T-cell (primary cell): Measurements from ENCODE around the gene NTM. TPM values are rescaled to one million over a fixed set of nuclear protein-coding genes. Genes with fewer than 3 reads are reported as not detected.

Experiments
- ATAC-seq, 4 experiments: fragments of 200-7000 bp in 3 of 4; fragments of 150-1000 bp in 1 of 4; cut with Tn5 transposase; replicated peaks in 1 of 4; 1 replicate in 3 of 4; 2 replicates in 1 of 4; pipeline ENCODE4 v1.10.0; 2021; ENCODE audit warnings: moderate library complexity in 3 of 4, mild to moderate bottlenecking in 2 of 4, moderate number of reproducible peaks in 1 of 4
- CTCF ChIA-PET, 2 donors: fragments of 300-600 bp; sonication (Branson Sonifier 250); formaldehyde crosslinking; loops; one replicate each; lab custom pipeline; 2022; ENCODE audit warnings: antibody characterized with exemption in 2 of 2; lab: Charles Lee
- POLR2A ChIA-PET, 2 donors: fragments of 300-600 bp; sonication (Branson Sonifier 250); formaldehyde crosslinking; loops; one replicate each; lab custom pipeline; 2022; ENCODE audit warnings: antibody characterized with exemption in 2 of 2; lab: Charles Lee
- DNase-seq, 35 experiments: peaks; one replicate each; pipeline versions ENCODE4 v3.0.0 to v3.0.0-alpha.2; 2013 to 2023
- H3K27ac ChIP-seq: one replicate; pipeline ENCODE4 v1.5.1; 2013; ENCODE audit warnings: low read length
- H3K27me3 ChIP-seq, 2 experiments: replicated peaks in 1 of 2; 1 replicate in 1 of 2; 2 replicates in 1 of 2; pipeline versions ENCODE4 v1.6.1 to v1.7.0; 2013; ENCODE audit warnings: low read length in 1 of 2, mixed read lengths in 1 of 2; ENCODE audit not compliant: control insufficient read depth in 2 of 2, insufficient read depth in 2 of 2; ENCODE audit errors: extremely low read depth in 1 of 2
- H3K36me3 ChIP-seq, 2 donors: 1 replicate in 1 of 2; 2 replicates in 1 of 2; pipeline versions ENCODE4 v1.6.1 to v1.7.0; 2013; ENCODE audit warnings: low read length in 1 of 2; ENCODE audit not compliant: control insufficient read depth in 2 of 2, insufficient read depth in 1 of 2; ENCODE audit errors: extremely low read depth in 1 of 2
- H3K4me1 ChIP-seq, 2 experiments: 1 replicate in 1 of 2; 2 replicates in 1 of 2; pipeline versions ENCODE4 v1.6.1 to v1.7.0; 2013; ENCODE audit warnings: low read length in 2 of 2, mixed read lengths in 1 of 2; ENCODE audit not compliant: insufficient read depth in 2 of 2, control insufficient read depth in 1 of 2; ENCODE audit errors: extremely low read depth in 1 of 2
- H3K4me3 ChIP-seq, 2 donors: 1 replicate in 1 of 2; 2 replicates in 1 of 2; pipeline versions ENCODE4 v1.5.1 to v1.7.0; 2013; ENCODE audit warnings: mild to moderate bottlenecking in 2 of 2, low read length in 1 of 2, moderate library complexity in 1 of 2; ENCODE audit not compliant: control insufficient read depth in 1 of 2; ENCODE audit errors: extremely low read depth in 1 of 2
- H3K9me3 ChIP-seq: 2 replicates; pipeline ENCODE4 v1.7.0; 2013
- H3K27ac Mint-ChIP-seq, 2 donors: one replicate each; pipeline ENCODE4 v1.8.0; 2020 to 2021; ENCODE audit warnings: mild to moderate bottlenecking in 2 of 2, mixed read lengths in 2 of 2
- H3K27me3 Mint-ChIP-seq, 2 donors: one replicate each; pipeline ENCODE4 v1.8.0; 2021 to 2022; ENCODE audit warnings: mixed read lengths in 2 of 2
- H3K36me3 Mint-ChIP-seq: one replicate; pipeline ENCODE4 v1.8.0; 2021; ENCODE audit warnings: mixed read lengths
- H3K4me1 Mint-ChIP-seq, 3 donors: one replicate each; pipeline ENCODE4 v1.8.0; 2020 to 2022; ENCODE audit warnings: mixed read lengths in 3 of 3, mild to moderate bottlenecking in 1 of 3
- H3K4me3 Mint-ChIP-seq, 3 donors: one replicate each; pipeline ENCODE4 v1.8.0; 2020 to 2022; ENCODE audit warnings: mild to moderate bottlenecking in 3 of 3, mixed read lengths in 3 of 3, moderate library complexity in 3 of 3
- H3K9me3 Mint-ChIP-seq, 3 donors: one replicate each; pipeline ENCODE4 v1.8.0; 2020 to 2022; ENCODE audit warnings: mixed read lengths in 3 of 3
- WGBS: methylation state at CpG from one replicate; pipeline ENCODE4 v1.1.5; 2013; ENCODE audit warnings: missing lambda C conversion rate; ENCODE audit not compliant: insufficient coverage; 5-methylcytosine and 5-hydroxymethylcytosine counted together
- total RNA-seq, 35 experiments: library from RNA in 6 of 35; stranded (reverse) in 6 of 35; fragments of 120-200 nt in 1 of 35; gene quantifications; one replicate each; pipeline versions ENCODE4 v1.2.1 to v1.2.4 and lab custom pipeline; 2013 to 2026

NTM gene
- total RNA-seq, 5 donors from 2014 or later (not counting 1 experiment from before 2014, with no cell fraction given) = not detected

- Histone ChIP-seq H3K4me3 (no peak overlapping the region), H3K9me3 (no peaks in the 10 kb centered on the region), H3K27me3 (peaks cover 8 to 23% of the 10 kb centered on the region in 2 experiments), H3K4me1 (no peaks in the 10 kb centered on the region), H3K36me3 (no peaks in the 10 kb centered on the region), H3K27ac (no peak overlapping the region)
- H3K36me3 Mint-ChIP-seq = no peaks in the 10 kb centered on the region
- no peak overlapping the region for H3K27ac Mint-ChIP-seq
- peaks cover 0 to 18% (median 0%) of the 10 kb centered on the region in 3 donors for H3K9me3 Mint-ChIP-seq
- WGBS = 63% methylated on average over 5 of the region's 7 CpGs
- ATAC-seq (no peak), DNase-seq (no peak)
- no peak overlapping the region for H3K4me3 Mint-ChIP-seq
- ChIA-PET CTCF (no interaction called here), POLR2A (no interaction called here)
- peaks cover 0 to 2% (median 0%) of the 10 kb centered on the region in 3 donors for H3K4me1 Mint-ChIP-seq
- peaks cover 40 to 42% of the 10 kb centered on the region in 2 donors for H3K27me3 Mint-ChIP-seq
These were observed 541.7 kb downstream of the NTM start for GRCh38 chr11:131912134-131912533.

- H3K9me3 Mint-ChIP-seq = peaks cover 0 to 15% (median 0%) of the 10 kb centered on the region in 3 donors
- Histone ChIP-seq H3K9me3 (no peaks in the 10 kb centered on the region), H3K27me3 (peaks cover 8 to 20% of the 10 kb centered on the region in 2 experiments), H3K4me1 (no peaks in the 10 kb centered on the region), H3K27ac (no peak overlapping the region), H3K36me3 (no peaks in the 10 kb centered on the region), H3K4me3 (no peak overlapping the region)
- H3K4me3 Mint-ChIP-seq = no peak overlapping the region
- POLR2A ChIA-PET = no interaction called here
- CTCF ChIA-PET = no interaction called here
- ATAC-seq = no peak
- H3K36me3 Mint-ChIP-seq = no peaks in the 10 kb centered on the region
- peaks cover 33 to 39% of the 10 kb centered on the region in 2 donors for H3K27me3 Mint-ChIP-seq
- H3K4me1 Mint-ChIP-seq = peaks cover 0 to 2% (median 0%) of the 10 kb centered on the region in 3 donors
- H3K27ac Mint-ChIP-seq = no peak overlapping the region
- no CpG with 5 or more reads among the region's 4 CpGs for WGBS
- DNase-seq = no peak
These were observed 542.9 kb downstream of the NTM start for GRCh38 chr11:131913267-131913666.

GRCh38 chr11:131914361-131914774 is 544.0 kb downstream of the NTM start:
- ChIA-PET CTCF (no interaction called here), POLR2A (no interaction called here)
- no peaks in the 10 kb centered on the region for H3K36me3 Mint-ChIP-seq
- H3K4me1 Mint-ChIP-seq = peaks cover 0 to 2% (median 0%) of the 10 kb centered on the region in 3 donors
- H3K27ac ChIP-seq = no peak overlapping the region
- H3K4me1 ChIP-seq = no peaks in the 10 kb centered on the region
- peaks cover 8 to 19% of the 10 kb centered on the region in 2 experiments for H3K27me3 ChIP-seq
- H3K4me3 ChIP-seq = no peak overlapping the region
- no peaks in the 10 kb centered on the region for H3K9me3 ChIP-seq
- H3K4me3 Mint-ChIP-seq = no peak overlapping the region
- ATAC-seq (no peak), DNase-seq (no peak)
- H3K9me3 Mint-ChIP-seq = peaks cover 0 to 15% (median 0%) of the 10 kb centered on the region in 3 donors
- H3K27me3 Mint-ChIP-seq = peaks cover 22 to 35% of the 10 kb centered on the region in 2 donors
- no peak overlapping the region for H3K27ac Mint-ChIP-seq
- no CpG with 5 or more reads among the region's 3 CpGs for WGBS
- H3K36me3 ChIP-seq = no peaks in the 10 kb centered on the region

- CTCF ChIA-PET = no interaction called here
- Mint-ChIP-seq H3K9me3 (peaks cover 0 to 19% (median 0%) of the 10 kb centered on the region in 3 donors), H3K4me3 (no peak overlapping the region), H3K27ac (no peak overlapping the region), H3K36me3 (no peaks in the 10 kb centered on the region), H3K4me1 (no peaks in the 10 kb centered on the region), H3K27me3 (peaks cover 17 to 20% of the 10 kb centered on the region in 2 donors)
- H3K4me1 ChIP-seq = no peaks in the 10 kb centered on the region
- ATAC-seq = no peak
- POLR2A ChIA-PET = no interaction called here
- WGBS = 64% methylated on average over 5 of the region's 5 CpGs
- no peaks in the 10 kb centered on the region for H3K9me3 ChIP-seq
- no peak overlapping the region for H3K27ac ChIP-seq
- no peaks in the 10 kb centered on the region for H3K36me3 ChIP-seq
- no peak for DNase-seq
- peaks cover 5 to 8% of the 10 kb centered on the region in 2 experiments for H3K27me3 ChIP-seq
- H3K4me3 ChIP-seq = no peak overlapping the region
These were observed 546.2 kb downstream of the NTM start for GRCh38 chr11:131916638-131917037.

- Mint-ChIP-seq H3K9me3 (peaks cover 0 to 19% (median 0%) of the 10 kb centered on the region in 3 donors), H3K36me3 (no peaks in the 10 kb centered on the region), H3K27me3 (peaks cover 7 to 8% of the 10 kb centered on the region in 2 donors), H3K27ac (no peak overlapping the region), H3K4me1 (no peaks in the 10 kb centered on the region), H3K4me3 (no peak overlapping the region)
- H3K9me3 ChIP-seq = no peaks in the 10 kb centered on the region
- ATAC-seq = peak in 1 of 4 experiments; percentile 14
- POLR2A ChIA-PET = no interaction called here
- no peaks in the 10 kb centered on the region for H3K36me3 ChIP-seq
- H3K27me3 ChIP-seq = peaks cover 0 to under 1% of the 10 kb centered on the region in 2 experiments
- no peak overlapping the region for H3K27ac ChIP-seq
- no peak for DNase-seq
- CTCF ChIA-PET = no interaction called here
- WGBS = 76% methylated on average over 7 of the region's 12 CpGs
- no peaks in the 10 kb centered on the region for H3K4me1 ChIP-seq
- no peak overlapping the region for H3K4me3 ChIP-seq
These were observed 547.4 kb downstream of the NTM start for GRCh38 chr11:131917634-131918384.

- no peak overlapping the region for H3K4me3 ChIP-seq
- no peak overlapping the region for H3K4me3 Mint-ChIP-seq
- no peaks in the 10 kb centered on the region for H3K9me3 ChIP-seq
- no peaks in the 10 kb centered on the region for H3K36me3 ChIP-seq
- CTCF ChIA-PET = no interaction called here
- peaks cover 4% of the 10 kb centered on the region in 2 donors for H3K27me3 Mint-ChIP-seq
- peaks cover 0 to 19% (median 0%) of the 10 kb centered on the region in 3 donors for H3K9me3 Mint-ChIP-seq
- no peak overlapping the region for H3K27ac Mint-ChIP-seq
- H3K27ac ChIP-seq = no peak overlapping the region
- DNase-seq (no peak), ATAC-seq (no peak)
- no peaks in the 10 kb centered on the region for H3K36me3 Mint-ChIP-seq
- no peaks in the 10 kb centered on the region for H3K4me1 Mint-ChIP-seq
- WGBS = 60% methylated on average over 1 of the region's 4 CpGs
- H3K27me3 ChIP-seq = no peaks in the 10 kb centered on the region
- POLR2A ChIA-PET = no interaction called here
- H3K4me1 ChIP-seq = no peaks in the 10 kb centered on the region
These were observed 548.2 kb downstream of the NTM start for GRCh38 chr11:131918663-131919062.
